Activated CD8-positive, alpha-beta memory T cell treated with anti-CD3 and anti-CD28 coated beads, Interleukin-2, amount 50 U/mL, for 24 hours (primary cell): ENCODE results near the gene TTLL10.
A peak's percentile ranks its signal among the peaks of the same experiment; 100 is the strongest.
"Not testable (repeated sequence)": the region's sequence is repeated elsewhere in the genome, so short reads cannot be mapped to it uniquely, and the experiment has no call there.

Experiments used
- DNase-seq: peaks from one replicate; pipeline ENCODE4 v3.0.0-alpha.2; 2020; ENCODE audit errors: extremely low read depth

TTLL10 gene

DNA sequence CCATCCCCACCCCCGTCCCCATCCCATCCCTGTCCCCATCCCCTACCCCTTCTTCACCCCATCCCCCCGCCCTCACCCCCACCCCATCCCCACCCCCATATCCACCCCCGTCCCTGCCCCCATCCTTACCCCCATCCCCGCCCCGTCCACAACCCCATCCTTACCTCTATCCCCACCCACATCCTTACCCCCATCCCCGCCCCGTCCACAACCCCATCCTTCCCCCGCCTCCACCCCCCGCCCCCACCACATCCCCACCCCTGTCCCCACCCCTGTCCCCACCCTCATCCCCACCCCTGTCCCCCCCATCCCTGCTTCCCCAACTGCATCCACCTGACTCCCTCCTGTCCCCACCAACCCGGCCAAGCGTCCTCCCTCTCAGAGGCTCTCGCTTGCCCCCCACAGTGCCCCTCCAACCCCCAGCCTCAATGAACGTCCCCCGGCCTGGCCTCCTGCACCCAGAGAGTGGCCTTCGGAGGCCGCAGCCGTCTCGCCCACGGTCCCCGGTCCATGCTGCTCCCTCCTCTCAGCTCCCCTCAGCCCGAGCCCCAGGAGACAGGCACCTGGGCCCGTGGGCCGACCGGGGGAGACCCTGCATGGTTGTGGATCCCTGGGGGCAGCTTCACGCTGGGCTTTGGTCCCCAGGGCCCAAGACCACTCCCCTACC is 32.3 kb upstream of the TTLL10 start:
- no peak for DNase-seq

GRCh38 chr1:1141911-1142250 is 31.8 kb upstream of the TTLL10 start:
- no peak for DNase-seq

DNA sequence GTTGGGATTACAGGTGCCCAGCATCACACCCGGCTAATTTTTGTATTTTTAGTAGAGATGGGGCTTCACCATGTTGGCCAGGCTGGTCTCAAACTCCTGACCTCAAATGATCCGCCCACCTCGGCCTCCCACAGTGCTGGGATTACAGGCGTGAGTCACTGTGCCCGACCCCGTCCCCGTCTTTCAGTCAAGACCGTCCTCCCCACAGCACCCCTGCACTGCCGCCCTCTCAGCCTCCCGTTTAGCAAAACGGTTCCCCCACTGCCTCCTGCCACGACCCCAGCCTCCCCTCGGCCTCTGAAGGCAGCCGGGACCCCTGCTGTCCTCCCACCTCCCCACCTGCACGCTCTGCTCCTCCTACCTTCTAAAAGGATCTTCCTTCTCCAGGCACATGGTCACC is 31.3 kb upstream of the TTLL10 start:
- not testable (repeated sequence) for DNase-seq

- no peak for DNase-seq
Measured at GRCh38 chr1:1142844-1143243, 30.8 kb upstream of the TTLL10 start.

GRCh38 chr1:1143636-1144035 is 30.0 kb upstream of the TTLL10 start:
- DNase-seq = no peak

- no peak for DNase-seq
Measured at GRCh38 chr1:1144122-1144842, 29.4 kb upstream of the TTLL10 start.

DNA sequence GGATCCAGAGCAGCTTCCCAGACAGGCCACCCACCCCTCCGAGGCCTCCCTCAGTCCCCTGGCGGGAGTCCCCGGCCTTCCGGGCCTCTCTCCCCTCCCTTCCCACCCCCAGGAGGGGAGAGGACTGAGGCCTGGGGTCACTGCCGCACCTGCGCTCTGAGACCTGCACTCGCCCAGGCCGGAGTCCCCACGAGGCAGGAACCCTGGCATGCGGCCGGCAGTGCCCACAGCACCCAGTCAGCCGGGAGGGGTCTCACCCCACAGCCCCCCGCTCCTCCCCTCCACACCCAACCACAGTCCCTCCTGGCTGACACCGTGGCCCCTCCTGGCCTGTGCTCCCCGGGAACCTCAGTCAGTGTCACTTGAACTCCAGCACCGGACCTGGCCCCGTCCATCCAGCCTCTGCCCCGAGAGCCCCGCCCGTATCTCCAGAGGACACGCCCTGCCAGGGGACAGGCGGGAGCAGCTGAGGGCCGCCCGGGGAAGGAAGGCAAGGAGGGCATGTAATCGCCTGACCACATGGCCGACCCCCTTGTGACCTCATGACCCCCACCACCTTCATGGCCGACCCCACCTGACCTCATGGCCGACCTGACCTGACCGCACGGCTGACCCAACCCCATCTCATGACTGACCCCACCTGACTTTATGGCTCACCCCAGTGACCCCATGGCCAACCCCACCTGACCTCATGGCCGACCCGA is 28.7 kb upstream of the TTLL10 start:
- no peak for DNase-seq

GRCh38 chr1:1145547-1145914 is 28.1 kb upstream of the TTLL10 start:
- no peak for DNase-seq

DNA sequence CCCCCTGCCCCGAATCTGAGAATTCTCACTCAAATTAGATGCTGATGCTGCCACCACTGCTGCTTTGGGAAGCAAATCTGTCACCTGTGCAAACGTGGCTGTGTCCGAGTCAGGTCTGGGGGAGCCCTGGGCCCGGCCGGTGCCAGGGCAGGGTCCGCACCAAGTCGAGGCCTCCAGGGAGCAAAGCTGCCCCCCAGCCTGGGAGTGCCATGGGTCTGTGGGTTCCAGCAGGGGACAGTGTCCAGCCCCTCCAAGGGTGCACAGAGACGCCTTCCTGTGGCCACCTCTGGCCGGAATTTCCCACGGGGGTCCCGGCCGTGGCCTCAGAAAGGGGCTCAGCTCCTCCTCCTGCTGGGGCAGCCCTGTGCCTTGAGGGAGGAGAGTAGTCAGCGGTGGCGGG is 27.7 kb upstream of the TTLL10 start:
- no peak for DNase-seq

- DNase-seq = no peak
Measured at GRCh38 chr1:1146596-1146995, 27.1 kb upstream of the TTLL10 start.

DNA sequence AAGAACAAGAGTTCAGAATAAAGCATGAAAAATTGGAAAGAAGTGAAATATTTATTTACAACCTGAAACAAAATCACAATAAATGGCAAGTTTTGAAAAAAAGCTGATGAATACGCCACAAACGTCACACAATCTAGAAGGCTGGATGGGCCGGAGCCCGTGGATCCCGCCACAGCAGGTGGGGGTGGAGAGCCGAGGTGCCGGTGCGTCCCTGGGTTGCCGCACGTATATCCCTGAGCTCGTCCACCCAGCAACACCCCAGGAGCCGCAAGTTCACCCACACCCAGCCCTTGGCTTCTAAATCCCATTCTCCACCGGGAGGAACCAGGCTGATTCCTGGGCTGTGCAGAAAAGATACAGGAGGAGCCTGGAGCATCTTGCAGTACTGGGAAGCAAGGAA is 25.6 kb upstream of the TTLL10 start:
- DNase-seq = no peak

- no peak for DNase-seq
Measured at GRCh38 chr1:1148569-1148968, 25.1 kb upstream of the TTLL10 start.

DNA sequence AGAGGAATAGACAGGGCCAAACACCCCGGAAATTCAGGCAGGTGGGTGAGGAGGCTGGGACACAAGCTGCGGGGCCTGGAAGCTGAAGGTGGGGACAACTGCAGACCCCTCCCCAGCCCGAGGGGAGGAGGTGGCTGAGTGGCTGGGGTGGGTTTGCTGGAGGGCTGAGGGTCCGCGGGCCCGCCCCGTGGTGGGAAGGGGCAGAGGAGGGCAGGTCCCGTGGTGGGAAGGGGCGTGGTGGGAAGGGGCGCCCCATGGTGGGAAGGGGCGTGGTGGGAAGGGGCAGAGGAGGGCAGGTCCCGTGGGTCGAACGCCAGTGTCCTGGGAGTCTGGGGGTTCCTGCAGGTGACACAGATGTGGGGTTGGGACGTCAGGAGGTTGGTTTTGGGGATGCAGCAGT is 24.3 kb upstream of the TTLL10 start:
- no peak for DNase-seq

DNA sequence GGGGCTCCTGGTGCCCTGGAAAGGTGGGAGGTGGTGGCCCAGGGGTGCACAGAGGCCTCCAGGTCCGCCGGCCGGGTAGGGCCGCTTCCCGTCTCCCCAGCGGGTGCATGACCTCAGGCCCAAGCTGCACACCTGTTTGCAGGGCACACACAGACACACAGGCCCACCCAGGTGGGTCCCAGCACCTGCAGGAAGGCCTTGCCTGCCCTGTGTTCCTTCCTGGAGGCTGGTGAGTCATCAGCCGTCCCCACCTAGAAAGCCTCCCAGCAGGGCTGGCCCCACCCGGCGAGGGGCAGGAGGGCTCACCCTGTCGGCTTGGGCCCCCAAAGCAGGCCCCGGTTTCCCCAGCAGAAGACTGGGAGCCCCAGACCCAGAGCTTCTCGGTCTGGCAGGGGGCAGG is 23.6 kb upstream of the TTLL10 start:
- DNase-seq = no peak

DNA sequence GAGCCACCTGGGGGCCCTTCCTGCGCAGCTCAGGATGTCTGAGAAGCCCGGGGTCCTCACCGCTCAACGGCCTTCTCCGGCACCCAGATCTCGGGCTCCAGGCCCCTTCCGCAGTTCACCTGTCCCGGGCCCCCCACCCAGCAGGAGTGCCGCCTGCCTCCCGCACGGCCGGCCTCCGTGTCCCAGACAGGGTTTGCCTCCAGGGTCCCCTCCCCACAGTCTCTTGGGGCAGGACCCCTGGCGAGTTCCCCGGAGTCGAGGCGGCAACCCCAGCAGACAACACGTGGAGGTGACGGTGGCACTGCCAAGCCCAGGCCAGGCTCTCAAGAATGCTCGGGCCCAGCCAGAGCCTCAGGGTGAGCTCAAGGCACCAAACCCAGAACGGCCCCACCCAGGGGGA is 22.4 kb upstream of the TTLL10 start:
- DNase-seq = no peak

DNA sequence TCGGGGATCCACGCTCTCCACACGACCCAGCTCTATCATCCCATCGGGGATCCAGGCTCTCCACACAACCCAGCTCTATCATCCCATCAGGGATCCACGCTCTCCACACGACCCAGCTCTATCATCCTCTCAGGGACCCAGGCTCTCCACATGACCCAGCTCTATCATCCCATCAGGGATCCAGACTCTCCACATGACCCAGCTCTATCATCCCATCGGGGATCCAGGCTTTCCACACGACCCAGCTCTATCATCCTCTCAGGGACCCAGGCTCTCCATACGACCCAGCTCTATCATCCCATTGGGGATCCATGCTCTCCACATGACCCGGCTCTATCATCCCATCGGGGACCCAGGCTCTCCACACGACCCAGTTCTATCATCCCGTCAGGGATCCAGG is 21.2 kb upstream of the TTLL10 start:
- not testable (repeated sequence) for DNase-seq

- not testable (repeated sequence) for DNase-seq
Measured at GRCh38 chr1:1153215-1153614, 20.5 kb upstream of the TTLL10 start.

GRCh38 chr1:1153874-1154273 is 19.8 kb upstream of the TTLL10 start:
- no peak for DNase-seq

DNA sequence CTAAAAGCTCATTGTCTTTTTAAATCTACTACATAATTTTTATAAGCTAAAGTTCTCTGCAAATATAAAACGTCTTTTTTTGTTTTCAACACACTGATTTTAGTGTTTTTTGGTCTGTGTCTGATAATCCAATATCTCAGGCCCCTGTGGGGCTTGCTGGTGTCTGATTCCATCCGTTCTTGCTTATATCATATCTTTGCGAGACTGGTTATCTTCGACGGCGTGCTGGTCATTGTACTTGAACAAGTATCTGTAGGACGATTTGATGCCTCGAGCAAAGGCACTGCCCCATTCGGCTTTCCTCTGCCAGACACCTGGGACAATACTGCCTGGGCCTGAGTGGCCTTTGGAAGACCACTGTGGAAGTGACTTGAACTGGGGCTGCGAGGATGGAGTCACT is 18.4 kb upstream of the TTLL10 start:
- no peak for DNase-seq

DNA sequence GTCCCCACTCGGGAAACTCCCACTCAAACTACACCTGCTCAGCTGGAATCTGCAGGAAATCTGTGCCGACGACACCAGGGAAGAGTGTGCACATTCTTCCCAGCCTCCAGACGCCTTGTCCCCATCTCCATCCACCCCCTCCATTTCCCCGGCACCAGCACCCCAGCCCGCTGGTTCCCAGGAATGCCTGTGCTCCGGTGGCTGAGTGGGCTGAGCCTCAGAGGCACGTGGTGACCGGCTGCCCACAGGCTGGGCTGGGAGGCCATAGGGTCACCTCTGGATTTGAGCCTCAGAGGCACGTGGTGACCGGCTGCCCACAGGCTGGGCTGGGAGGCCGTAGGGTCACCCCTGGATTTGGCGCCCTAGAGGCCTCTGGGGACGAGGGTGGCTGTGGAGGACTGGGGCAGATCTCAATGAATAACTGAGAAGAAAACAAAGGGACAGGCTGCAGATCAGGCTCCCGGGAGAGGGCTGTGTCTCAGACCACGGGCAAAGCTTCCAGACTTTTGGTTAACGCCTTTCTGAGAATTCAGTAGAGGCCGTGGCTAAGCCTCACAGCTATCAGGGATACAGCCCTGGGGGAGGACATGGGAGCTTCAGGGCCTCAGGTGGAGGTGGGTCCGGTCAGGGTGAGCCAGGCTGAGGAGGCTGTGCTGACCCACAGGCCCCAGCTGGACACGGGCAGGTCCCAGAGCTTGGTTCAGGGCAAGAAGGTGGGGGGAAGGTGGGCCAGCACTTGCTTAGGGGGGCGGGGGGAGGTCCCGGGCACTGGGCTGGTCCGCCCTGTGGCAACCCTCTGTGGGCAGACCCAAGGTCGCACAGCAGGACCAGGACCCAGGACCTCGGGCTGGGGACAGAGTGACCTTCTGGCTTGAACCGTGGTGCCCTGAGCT is 17.3 kb upstream of the TTLL10 start:
- DNase-seq = no peak

DNA sequence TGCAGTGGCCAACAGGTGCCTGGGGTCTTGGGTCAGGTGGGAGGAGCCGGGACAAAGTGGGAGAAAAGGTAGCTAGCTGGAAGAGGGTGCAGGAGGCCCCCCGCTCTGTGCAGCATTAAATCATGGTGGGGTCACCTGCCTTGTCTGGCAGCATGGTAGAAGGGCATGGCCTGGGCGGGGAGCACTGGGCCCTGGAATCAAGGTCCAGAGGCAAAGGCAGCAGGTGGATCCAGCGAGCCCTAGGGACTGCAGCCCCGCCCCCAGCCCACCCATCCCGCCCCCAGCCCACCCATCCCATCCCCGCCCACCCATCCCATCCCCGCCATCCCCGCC is 16.7 kb upstream of the TTLL10 start:
- no peak for DNase-seq

DNA sequence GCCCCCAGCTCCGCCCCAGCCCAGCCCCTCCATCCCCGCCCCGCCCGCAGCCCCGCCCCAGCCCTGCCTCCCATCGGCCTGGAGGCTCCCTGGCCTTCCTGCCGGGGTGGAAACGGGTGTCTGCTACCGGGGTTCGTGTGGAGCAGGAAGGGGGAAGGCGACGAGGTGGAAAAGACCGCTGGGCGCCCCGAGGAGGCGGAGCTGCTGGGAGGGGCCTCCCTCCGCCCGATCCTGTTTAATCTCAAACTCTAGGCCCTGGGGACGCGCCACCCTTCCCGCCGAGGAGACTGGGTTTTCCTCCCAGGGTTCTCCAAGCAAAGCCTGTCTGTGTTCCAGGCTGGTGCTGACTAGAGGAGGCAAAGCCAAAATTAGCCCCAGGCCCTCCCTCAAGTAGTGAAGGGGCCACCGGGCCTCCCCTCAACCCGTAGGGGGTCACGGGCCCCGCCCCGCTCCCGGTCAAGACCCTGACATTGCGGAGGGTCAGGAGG is 16.2 kb upstream of the TTLL10 start:
- DNase-seq = peak; percentile 35
